Activated CD8-positive, alpha-beta T cell treated with anti-CD3 and anti-CD28 coated beads for 36 hours (primary cell): ENCODE data around the gene WASF1. TPM values are rescaled to one million over a fixed set of nuclear protein-coding genes. Genes with fewer than 3 reads are reported as not detected.

Experiments
- ATAC-seq: fragments of 200-7000 bp; cut with Tn5 transposase; one replicate; pipeline ENCODE4 v1.10.0; 2021; ENCODE audit warnings: mild to moderate bottlenecking, moderate library complexity
- CTCF ChIA-PET: fragments of 350-600 bp; sonication (Branson Sonifier 250); formaldehyde crosslinking; loops from one replicate; lab custom pipeline; 2021; ENCODE audit warnings: antibody characterized with exemption; lab: Charles Lee
- POLR2A ChIA-PET: fragments of 350-600 bp; sonication (Branson Sonifier 250); formaldehyde crosslinking; loops from one replicate; lab custom pipeline; 2021; ENCODE audit warnings: antibody characterized with exemption; lab: Charles Lee
- DNase-seq: peaks from one replicate; pipeline ENCODE4 v3.0.0-alpha.2; 2020
- H3K27ac Mint-ChIP-seq: one replicate; pipeline ENCODE4 v1.8.0; 2021; ENCODE audit warnings: mild to moderate bottlenecking, mixed read lengths
- H3K27me3 Mint-ChIP-seq: one replicate; pipeline ENCODE4 v1.8.0; 2021; ENCODE audit warnings: mixed read lengths
- H3K36me3 Mint-ChIP-seq: one replicate; pipeline ENCODE4 v1.8.0; 2021; ENCODE audit warnings: low read depth, mixed read lengths
- H3K4me1 Mint-ChIP-seq: one replicate; pipeline ENCODE4 v1.8.0; 2021; ENCODE audit warnings: low read depth, mixed read lengths
- H3K4me3 Mint-ChIP-seq: one replicate; pipeline ENCODE4 v1.8.0; 2021; ENCODE audit warnings: mild to moderate bottlenecking, moderate library complexity, mixed read lengths
- H3K9me3 Mint-ChIP-seq: one replicate; pipeline ENCODE4 v1.8.0; 2021; ENCODE audit warnings: mixed read lengths
- CTCF ChIP-seq: fragments of 200-600 bp; IDR thresholded peaks from one replicate; pipeline ENCODE4 v1.8.0; 2022; ENCODE audit warnings: antibody characterized with exemption, mild to moderate bottlenecking
- intact Hi-C: fragments of 100-400 bp; cut with micrococcal nuclease; formaldehyde crosslinking; loops from one replicate; pipeline ENCODE4 v1.10.0; 2022
- total RNA-seq, 2 experiments: library from RNA; stranded (reverse); gene quantifications; one replicate each; pipeline ENCODE4 v1.2.3, GENCODE V29; 2021

The WASF1 gene
- total RNA-seq, 2 experiments from 2014 or later = 4.6 to 4.8 TPM

- Mint-ChIP-seq H3K27me3 (no peaks in the 10 kb centered on the region), H3K27ac (no peak overlapping the region), H3K4me3 (no peak overlapping the region), H3K4me1 (no peaks in the 10 kb centered on the region), H3K36me3 (no peaks in the 10 kb centered on the region), H3K9me3 (no peaks in the 10 kb centered on the region)
- ChIA-PET POLR2A (no interaction called here), CTCF (interaction anchor here (2.1 kb wide), 1 partner anchor 64 kb away, joined by 5 read pairs; no protein-coding TSS in a partner anchor)
- TF ChIP-seq CTCF = no peak
- DNase-seq = no peak
- no peak for ATAC-seq
- intact Hi-C loops = no loop called here
These were observed 76.2 kb downstream of the WASF1 start for GRCh38 chr6:110103260-110103659.

- ChIA-PET CTCF (interaction anchor here (2.1 kb wide), 1 partner anchor 63 kb away, joined by 5 read pairs; no protein-coding TSS in a partner anchor), POLR2A (no interaction called here)
- DNase-seq (no peak), ATAC-seq (no peak)
- Mint-ChIP-seq H3K9me3 (no peaks in the 10 kb centered on the region), H3K27me3 (no peaks in the 10 kb centered on the region), H3K27ac (no peak overlapping the region), H3K4me3 (no peak overlapping the region), H3K4me1 (no peaks in the 10 kb centered on the region), H3K36me3 (no peaks in the 10 kb centered on the region)
- no peak for TF ChIP-seq CTCF
- intact Hi-C loops = no loop called here
These were observed 77.1 kb downstream of the WASF1 start for GRCh38 chr6:110102411-110102810.

- Mint-ChIP-seq H3K4me3 (no peak overlapping the region), H3K4me1 (no peaks in the 10 kb centered on the region), H3K36me3 (no peaks in the 10 kb centered on the region), H3K27ac (no peak overlapping the region), H3K9me3 (no peaks in the 10 kb centered on the region), H3K27me3 (no peaks in the 10 kb centered on the region)
- ATAC-seq (no peak), DNase-seq (no peak)
- intact Hi-C loops = no loop called here
- TF ChIP-seq CTCF = no peak
- CTCF ChIA-PET = interaction anchor here (1.6 to 2.1 kb wide), 2 partner anchors 37 to 62 kb away, joined by 3 to 5 read pairs; no protein-coding TSS in a partner anchor
- POLR2A ChIA-PET = no interaction called here
These were observed 77.6 kb downstream of the WASF1 start for GRCh38 chr6:110101885-110102284.

- H3K4me1 Mint-ChIP-seq = no peaks in the 10 kb centered on the region
- H3K27ac Mint-ChIP-seq = no peak overlapping the region
- ChIA-PET CTCF (interaction anchor here (2.5 kb wide), 1 partner anchor 59 kb away, joined by 8 read pairs; no protein-coding TSS in a partner anchor), POLR2A (no interaction called here)
- no peak for TF ChIP-seq CTCF
- no peaks in the 10 kb centered on the region for H3K9me3 Mint-ChIP-seq
- no peak for ATAC-seq
- H3K27me3 Mint-ChIP-seq = no peaks in the 10 kb centered on the region
- intact Hi-C loops = no loop called here
- DNase-seq = no peak
- no peaks in the 10 kb centered on the region for H3K36me3 Mint-ChIP-seq
- H3K4me3 Mint-ChIP-seq = no peak overlapping the region
These were observed 80.9 kb downstream of the WASF1 start for GRCh38 chr6:110098511-110099116.

- ChIA-PET CTCF (interaction anchor here (2.5 kb wide), 1 partner anchor 58 kb away, joined by 9 read pairs; no protein-coding TSS in a partner anchor), POLR2A (no interaction called here)
- TF ChIP-seq CTCF = no peak
- Mint-ChIP-seq H3K27ac (no peak overlapping the region), H3K27me3 (no peaks in the 10 kb centered on the region), H3K36me3 (no peaks in the 10 kb centered on the region), H3K4me1 (no peaks in the 10 kb centered on the region), H3K4me3 (no peak overlapping the region), H3K9me3 (no peaks in the 10 kb centered on the region)
- DNase-seq (no peak), ATAC-seq (no peak)
- intact Hi-C loops = no loop called here
These were observed 82.0 kb downstream of the WASF1 start for GRCh38 chr6:110097443-110097842.
